ENCODE data around the gene KLC1. TPM values are rescaled to one million over a fixed set of nuclear protein-coding genes. Genes with fewer than 3 reads are reported as not detected.

Gene KLC1
- total RNA-seq, 2 experiments from 2014 or later, result 94.8 to 101 TPM

GRCh38 chr14:103725001-103725682 is 96.1 kb downstream of the KLC1 start:
- Mint-ChIP-seq H3K27me3 (ENCODE audit: low read depth) (no peaks in the 10 kb centered on the region), H3K4me1 (ENCODE audit: low read depth) (no peaks in the 10 kb centered on the region), H3K9me3 (no peaks in the 10 kb centered on the region), H3K36me3 (ENCODE audit: low read depth) (peaks cover 2% of the 10 kb centered on the region), H3K4me3 (no peak overlapping the region), H3K27ac (no peak overlapping the region)
- DNase-seq, result no peak
- CTCF ChIA-PET, result interaction anchor here (0.6 kb wide), 1 partner anchor 160 kb away, joined by 4 read pairs; no protein-coding TSS in a partner anchor
- intact Hi-C loops (cut with micrococcal nuclease), result no loop called here

- DNase-seq, result no peak
- CTCF ChIA-PET, result interaction anchor here (0.6 kb wide), 1 partner anchor 161 kb away, joined by 4 read pairs; no protein-coding TSS in a partner anchor
- Mint-ChIP-seq H3K27ac (no peak overlapping the region), H3K36me3 (ENCODE audit: low read depth) (peaks cover 2% of the 10 kb centered on the region), H3K4me1 (ENCODE audit: low read depth) (no peaks in the 10 kb centered on the region), H3K9me3 (no peaks in the 10 kb centered on the region), H3K27me3 (ENCODE audit: low read depth) (no peaks in the 10 kb centered on the region), H3K4me3 (no peak overlapping the region)
- intact Hi-C loops (cut with micrococcal nuclease), result no loop called here
Measured at GRCh38 chr14:103725739-103726395, 96.9 kb downstream of the KLC1 start.

- H3K27ac Mint-ChIP-seq, result no peak overlapping the region
- CTCF ChIA-PET, result no interaction called here
- peaks cover 2% of the 10 kb centered on the region for H3K36me3 Mint-ChIP-seq (ENCODE audit: low read depth)
- no peak overlapping the region for H3K4me3 Mint-ChIP-seq
- H3K27me3 Mint-ChIP-seq (ENCODE audit: low read depth), result no peaks in the 10 kb centered on the region
- H3K9me3 Mint-ChIP-seq, result no peaks in the 10 kb centered on the region
- H3K4me1 Mint-ChIP-seq (ENCODE audit: low read depth), result no peaks in the 10 kb centered on the region
- intact Hi-C loops (cut with micrococcal nuclease), result no loop called here
- DNase-seq, result no peak
Measured at GRCh38 chr14:103726474-103726873, 97.5 kb downstream of the KLC1 start.

GRCh38 chr14:103727313-103727980 is 98.4 kb downstream of the KLC1 start:
- no peak for DNase-seq
- CTCF ChIA-PET, result no interaction called here
- H3K4me3 Mint-ChIP-seq, result no peak overlapping the region

GRCh38 chr14:103728141-103728540 is 99.1 kb downstream of the KLC1 start:
- no peak for DNase-seq
- Mint-ChIP-seq H3K27me3 (ENCODE audit: low read depth) (no peaks in the 10 kb centered on the region), H3K36me3 (ENCODE audit: low read depth) (peaks cover 2% of the 10 kb centered on the region), H3K4me1 (ENCODE audit: low read depth) (no peaks in the 10 kb centered on the region), H3K27ac (no peak overlapping the region), H3K4me3 (no peak overlapping the region), H3K9me3 (no peaks in the 10 kb centered on the region)
- CTCF ChIA-PET, result no interaction called here
- intact Hi-C loops (cut with micrococcal nuclease), result no loop called here

More at GRCh38 chr14:103727313-103727980, 98.4 kb downstream of the KLC1 start:
- no peaks in the 10 kb centered on the region for H3K9me3 Mint-ChIP-seq
- H3K4me1 Mint-ChIP-seq (ENCODE audit: low read depth), result no peaks in the 10 kb centered on the region
- intact Hi-C loops (cut with micrococcal nuclease), result no loop called here
- H3K27ac Mint-ChIP-seq, result no peak overlapping the region
- H3K36me3 Mint-ChIP-seq (ENCODE audit: low read depth), result peaks cover 2% of the 10 kb centered on the region
- no peaks in the 10 kb centered on the region for H3K27me3 Mint-ChIP-seq (ENCODE audit: low read depth)

GRCh38 chr14:103728721-103729120 is 99.7 kb downstream of the KLC1 start:
- Mint-ChIP-seq H3K9me3 (no peaks in the 10 kb centered on the region), H3K4me3 (no peak overlapping the region), H3K36me3 (ENCODE audit: low read depth) (peaks cover 2% of the 10 kb centered on the region), H3K27me3 (ENCODE audit: low read depth) (no peaks in the 10 kb centered on the region), H3K4me1 (ENCODE audit: low read depth) (no peaks in the 10 kb centered on the region), H3K27ac (no peak overlapping the region)
- intact Hi-C loops (cut with micrococcal nuclease), result no loop called here
- CTCF ChIA-PET, result interaction anchor here (1.6 kb wide), 1 partner anchor 624 kb away, joined by 4 read pairs; no protein-coding TSS in a partner anchor
- no peak for DNase-seq

GRCh38 chr14:103729496-103730448 is 100.8 kb downstream of the KLC1 start:
- H3K4me3 Mint-ChIP-seq, result no peak overlapping the region
- CTCF ChIA-PET, result interaction anchor here (1.6 kb wide), 1 partner anchor 625 kb away, joined by 4 read pairs; no protein-coding TSS in a partner anchor
- H3K36me3 Mint-ChIP-seq (ENCODE audit: low read depth), result peaks cover 2% of the 10 kb centered on the region
- intact Hi-C loops (cut with micrococcal nuclease), result no loop called here
- no peak for DNase-seq
- no peaks in the 10 kb centered on the region for H3K9me3 Mint-ChIP-seq
- no peak overlapping the region for H3K27ac Mint-ChIP-seq
- no peaks in the 10 kb centered on the region for H3K4me1 Mint-ChIP-seq (ENCODE audit: low read depth)
- H3K27me3 Mint-ChIP-seq (ENCODE audit: low read depth), result no peaks in the 10 kb centered on the region

GRCh38 chr14:103730490-103731035 is 101.6 kb downstream of the KLC1 start:
- H3K36me3 Mint-ChIP-seq (ENCODE audit: low read depth), result peaks cover 2% of the 10 kb centered on the region
- H3K9me3 Mint-ChIP-seq, result no peaks in the 10 kb centered on the region
- no peaks in the 10 kb centered on the region for H3K4me1 Mint-ChIP-seq (ENCODE audit: low read depth)
- H3K27ac Mint-ChIP-seq, result no peak overlapping the region
- intact Hi-C loops (cut with micrococcal nuclease), result no loop called here
- no peak for DNase-seq
- no peak overlapping the region for H3K4me3 Mint-ChIP-seq
- CTCF ChIA-PET, result no interaction called here
- H3K27me3 Mint-ChIP-seq (ENCODE audit: low read depth), result no peaks in the 10 kb centered on the region

GRCh38 chr14:103731481-103731880 is 102.5 kb downstream of the KLC1 start:
- DNase-seq, result no peak
- intact Hi-C loops (cut with micrococcal nuclease), result no loop called here
- H3K9me3 Mint-ChIP-seq, result no peaks in the 10 kb centered on the region
- H3K36me3 Mint-ChIP-seq (ENCODE audit: low read depth), result peaks cover 2% of the 10 kb centered on the region
- H3K27ac Mint-ChIP-seq, result no peak overlapping the region
- H3K27me3 Mint-ChIP-seq (ENCODE audit: low read depth), result no peaks in the 10 kb centered on the region
- H3K4me3 Mint-ChIP-seq, result no peak overlapping the region
- CTCF ChIA-PET, result no interaction called here
- H3K4me1 Mint-ChIP-seq (ENCODE audit: low read depth), result no peaks in the 10 kb centered on the region

- H3K27me3 Mint-ChIP-seq (ENCODE audit: low read depth), result no peaks in the 10 kb centered on the region
Measured at GRCh38 chr14:103731916-103732867, 103.2 kb downstream of the KLC1 start.

More at GRCh38 chr14:103731916-103732867, 103.2 kb downstream of the KLC1 start:
- H3K36me3 Mint-ChIP-seq (ENCODE audit: low read depth), result peaks cover 2% of the 10 kb centered on the region
- CTCF ChIA-PET, result no interaction called here
- no peak overlapping the region for H3K4me3 Mint-ChIP-seq
- no peak overlapping the region for H3K27ac Mint-ChIP-seq
- H3K4me1 Mint-ChIP-seq (ENCODE audit: low read depth), result no peaks in the 10 kb centered on the region
- H3K9me3 Mint-ChIP-seq, result no peaks in the 10 kb centered on the region
- intact Hi-C loops (cut with micrococcal nuclease), result no loop called here
- DNase-seq, result no peak

Measured in activated naive CD4-positive, alpha-beta T cell treated with anti-CD3 and anti-CD28 coated beads for 36 hours (primary cell).